NCI-H146 (cell line): Measurements from ENCODE around the gene ADAMTS18.

ENCODE experiments used
- DNase-seq: peaks from one replicate; lab custom pipeline; 2025; lab: John Stamatoyannopoulos, UW

The ADAMTS18 gene

DNA sequence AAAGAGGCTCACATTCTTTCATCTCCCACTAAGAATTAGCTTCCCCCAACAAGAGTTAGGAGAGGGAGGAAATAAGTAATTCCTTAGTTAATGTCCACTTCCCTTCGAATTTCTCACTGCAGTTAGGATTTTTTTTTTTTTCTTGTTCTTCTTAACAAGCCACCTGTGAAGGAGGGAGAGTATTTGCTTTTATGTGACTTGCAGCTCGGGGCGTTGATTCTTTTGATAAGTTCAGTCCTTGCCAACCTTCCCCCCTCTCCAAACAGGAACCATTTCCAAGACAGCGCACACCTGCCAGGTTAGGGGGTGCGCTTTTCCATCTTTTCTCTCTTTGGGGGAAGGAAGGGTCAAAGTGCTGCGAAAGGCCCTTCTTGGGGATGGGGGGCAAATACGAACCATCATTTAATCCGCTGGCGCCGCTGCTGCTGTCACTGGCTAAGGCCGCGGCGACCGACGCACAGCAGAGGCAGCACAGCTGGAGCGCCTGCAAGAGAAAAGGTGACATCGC is 758 bp downstream of the ADAMTS18 start:
- DNase-seq: no peak

DNA sequence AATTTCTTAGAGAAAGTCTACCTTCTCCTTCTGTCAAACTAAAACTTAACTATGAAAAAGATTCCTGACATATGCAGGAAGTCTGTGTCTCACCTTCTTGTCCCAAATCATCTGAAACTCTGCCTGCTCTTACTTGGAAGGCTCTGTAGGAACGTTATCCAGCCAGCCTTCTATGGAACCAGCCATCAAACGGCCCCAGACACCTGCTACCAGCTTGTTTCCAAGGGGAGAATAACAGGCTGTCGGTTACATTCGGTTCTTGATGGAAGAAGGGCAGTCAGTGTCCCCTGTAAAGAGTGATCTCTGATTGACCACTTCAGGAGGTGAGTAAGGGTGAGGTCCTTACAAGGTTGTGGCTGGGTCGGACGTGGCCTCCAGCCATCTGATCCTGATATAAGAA is 1.7 kb downstream of the ADAMTS18 start:
- no peak for DNase-seq

- no peak for DNase-seq
Measured at GRCh38 chr16:77432264-77432663, 2.6 kb downstream of the ADAMTS18 start.

DNA sequence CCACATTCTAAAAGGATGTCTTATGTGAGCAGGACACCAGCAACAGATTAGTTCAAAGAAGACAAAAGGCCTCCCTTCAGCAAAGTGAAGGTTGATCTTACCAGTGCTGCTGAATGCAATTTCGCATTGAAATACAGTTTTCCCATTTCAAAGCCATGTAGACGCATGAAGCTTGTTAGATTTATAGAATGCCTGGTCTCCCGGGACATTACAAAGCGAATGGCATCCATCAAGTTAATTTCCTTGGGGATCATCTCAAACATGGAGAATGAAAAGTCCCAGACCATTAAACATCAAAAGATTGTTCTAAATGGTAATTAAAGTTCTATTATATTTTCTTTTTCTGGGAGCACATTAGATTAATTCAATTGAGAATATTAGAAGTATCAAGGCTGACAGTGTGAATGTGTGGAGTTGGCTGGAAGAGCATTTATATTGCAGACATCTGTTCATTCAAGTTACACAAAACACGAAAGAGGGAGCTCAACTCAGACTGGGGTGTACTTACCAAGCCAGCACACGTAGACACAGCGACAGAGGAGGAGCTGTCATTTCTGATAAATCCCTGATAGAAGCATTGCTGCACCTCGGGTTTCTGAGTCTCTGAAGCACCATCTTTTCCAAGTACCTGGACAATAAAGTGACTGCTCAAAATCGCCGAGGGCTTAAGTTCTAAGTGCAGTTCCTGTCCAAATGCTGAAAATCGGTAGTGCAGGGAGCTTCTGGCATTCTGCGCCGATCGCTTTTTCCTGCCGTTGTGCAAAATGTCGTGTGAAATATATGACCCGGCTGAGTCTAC is 3.8 kb downstream of the ADAMTS18 start:
- no peak for DNase-seq

GRCh38 chr16:77430360-77430759 is 4.5 kb downstream of the ADAMTS18 start:
- DNase-seq: no peak

GRCh38 chr16:77424871-77425604 is 9.8 kb downstream of the ADAMTS18 start:
- no peak for DNase-seq

DNA sequence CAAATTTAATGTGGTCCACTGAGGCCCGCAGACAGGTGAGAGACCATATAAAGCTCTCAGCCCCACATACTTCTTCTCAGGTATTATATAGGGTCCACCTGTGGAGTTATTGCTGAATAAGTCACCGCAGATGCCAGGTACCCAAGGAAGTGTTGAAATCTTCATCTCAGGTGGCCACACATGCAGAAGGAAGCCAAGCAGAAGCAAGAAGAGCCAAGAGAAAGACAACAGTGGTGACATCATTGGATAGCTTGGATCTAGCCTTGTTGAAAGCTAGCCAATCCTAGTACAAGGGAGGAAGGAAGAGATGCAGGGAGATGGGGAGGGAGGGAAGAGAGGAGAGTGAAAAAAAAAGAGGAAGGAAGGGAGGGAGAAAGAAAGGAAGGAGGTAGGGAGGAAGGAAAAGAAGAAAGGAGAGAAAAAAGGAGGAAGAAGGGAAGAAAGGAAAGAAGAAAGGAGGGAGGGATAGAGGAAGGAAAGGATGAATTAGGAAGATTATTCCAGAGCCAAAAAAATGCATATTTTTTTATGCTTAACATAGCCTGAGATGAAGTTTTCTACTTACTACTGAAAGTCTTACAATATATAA is 12.5 kb downstream of the ADAMTS18 start:
- DNase-seq: no peak

DNA sequence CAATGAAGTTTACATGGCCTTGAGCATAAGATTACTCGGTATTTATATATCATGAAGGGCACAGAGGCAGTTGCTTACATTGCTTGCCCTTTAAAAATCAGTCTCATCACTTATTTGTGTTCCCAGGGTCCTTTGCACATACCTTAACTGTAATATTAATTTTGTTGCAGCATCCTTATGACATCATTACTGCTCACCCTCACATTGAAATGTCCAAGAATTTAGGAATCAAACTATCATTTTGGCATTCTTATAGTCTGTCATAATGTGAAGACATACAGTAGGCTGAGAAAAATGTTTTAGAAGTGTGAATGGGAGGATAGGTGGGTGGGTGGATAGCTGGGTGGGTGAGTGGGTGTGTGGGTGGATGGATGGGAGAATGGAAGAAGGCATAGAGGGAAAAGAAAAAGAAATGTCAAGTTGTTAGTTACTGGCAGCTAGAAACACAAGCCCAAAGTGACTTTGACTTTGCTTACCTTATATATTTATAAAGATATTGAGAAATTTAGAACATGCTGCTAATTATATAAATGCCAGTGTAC is 17.8 kb downstream of the ADAMTS18 start:
- DNase-seq: no peak

GRCh38 chr16:77414752-77415231 is 20.0 kb downstream of the ADAMTS18 start:
- DNase-seq: no peak

DNA sequence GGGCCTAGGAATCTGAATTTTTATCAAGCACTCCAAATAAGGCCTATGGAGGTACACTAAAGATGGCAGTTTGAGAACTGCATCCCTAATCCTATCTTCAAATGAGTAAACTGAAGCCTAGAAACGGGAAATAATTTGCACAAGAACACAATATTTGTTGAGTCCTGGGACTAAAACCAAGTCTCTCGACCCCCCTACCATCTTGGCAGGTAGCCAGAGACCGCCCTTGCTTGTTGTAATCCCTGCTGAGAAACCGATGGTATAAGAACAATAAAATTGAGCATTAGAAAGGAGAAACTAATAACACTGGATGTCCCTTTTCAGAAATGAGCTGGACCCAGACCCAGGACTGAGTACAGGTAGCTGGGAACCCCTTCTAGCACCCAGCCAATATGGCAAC is 24.4 kb downstream of the ADAMTS18 start:
- DNase-seq: no peak

DNA sequence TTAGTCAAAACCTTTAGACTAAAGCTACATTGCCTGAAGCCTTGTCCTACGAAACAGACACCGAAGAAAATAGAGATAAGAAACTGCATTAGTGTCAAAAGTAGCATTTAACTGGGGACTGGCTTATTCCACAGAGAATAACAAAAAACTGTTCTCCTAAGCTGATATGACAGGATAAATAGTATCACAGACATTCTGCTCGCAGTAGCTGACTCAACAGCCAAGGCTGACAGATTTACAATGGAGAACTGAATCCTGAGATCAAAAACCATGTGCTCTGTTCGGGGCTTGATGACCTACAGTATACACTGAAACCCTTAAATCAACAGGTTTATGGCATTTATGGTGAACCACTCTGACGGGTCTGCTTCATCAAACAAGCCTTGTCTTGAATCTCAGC is 25.5 kb downstream of the ADAMTS18 start:
- DNase-seq: no peak

DNA sequence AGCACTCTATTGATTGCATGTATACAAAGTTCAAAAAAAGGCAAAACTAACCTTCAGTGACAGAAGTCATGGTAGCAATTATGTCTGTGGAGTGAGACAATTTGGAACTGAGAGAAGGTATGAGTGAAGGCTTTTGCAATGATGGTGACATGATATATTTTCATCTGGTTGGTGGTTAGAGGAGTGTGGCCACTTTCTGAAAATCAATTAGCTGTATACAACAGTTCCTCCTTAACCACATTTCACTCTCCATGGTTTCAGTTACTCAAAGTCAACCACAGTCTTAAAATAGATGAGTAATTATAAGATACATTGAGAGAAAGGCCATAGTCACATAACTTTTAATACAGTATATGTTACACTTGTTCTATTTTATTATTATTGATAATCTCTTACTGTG is 26.2 kb downstream of the ADAMTS18 start:
- no peak for DNase-seq

GRCh38 chr16:77406680-77407079 is 28.2 kb downstream of the ADAMTS18 start:
- DNase-seq: no peak

DNA sequence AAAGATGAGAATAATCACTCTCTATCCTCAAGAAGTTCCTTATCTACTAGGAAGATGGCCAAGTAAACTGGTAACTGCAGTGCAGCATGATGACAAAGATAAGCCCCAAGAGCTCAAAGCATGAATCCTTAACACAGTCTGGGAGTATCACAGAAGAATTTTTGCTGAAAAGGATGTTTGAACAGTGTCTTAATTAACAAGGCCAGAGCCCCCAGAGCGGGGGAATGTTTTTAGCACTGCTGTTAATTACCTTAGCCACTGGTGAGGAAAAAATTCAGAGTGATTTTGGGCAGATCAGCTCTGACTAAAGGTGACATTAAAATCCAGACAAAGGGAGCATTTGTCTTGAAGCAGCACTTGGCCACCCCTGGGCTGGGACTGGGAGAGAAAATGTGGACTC is 30.1 kb downstream of the ADAMTS18 start:
- no peak for DNase-seq

- no peak for DNase-seq
Measured at GRCh38 chr16:77403732-77404131, 31.1 kb downstream of the ADAMTS18 start.

GRCh38 chr16:77402672-77403071 is 32.2 kb downstream of the ADAMTS18 start:
- no peak for DNase-seq

DNA sequence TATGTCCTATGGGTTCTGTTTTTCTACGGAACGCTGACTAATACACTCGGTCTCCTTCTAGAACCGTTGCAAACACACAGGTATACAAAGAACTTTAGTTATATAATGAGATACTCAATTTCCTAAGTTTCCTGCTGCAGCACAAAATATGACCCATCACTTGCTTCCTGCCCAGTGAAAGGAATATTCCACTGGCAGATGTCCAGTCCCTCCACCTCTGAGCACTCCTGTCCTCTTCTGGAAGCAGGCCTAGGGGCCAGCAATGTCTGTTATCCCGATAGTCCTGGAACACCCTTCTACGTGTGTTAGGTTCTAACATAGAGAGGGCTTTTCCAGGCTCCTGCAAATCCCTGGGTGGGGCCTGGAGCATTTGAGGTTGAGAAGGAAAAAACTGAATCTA is 32.7 kb downstream of the ADAMTS18 start:
- DNase-seq: no peak

DNA sequence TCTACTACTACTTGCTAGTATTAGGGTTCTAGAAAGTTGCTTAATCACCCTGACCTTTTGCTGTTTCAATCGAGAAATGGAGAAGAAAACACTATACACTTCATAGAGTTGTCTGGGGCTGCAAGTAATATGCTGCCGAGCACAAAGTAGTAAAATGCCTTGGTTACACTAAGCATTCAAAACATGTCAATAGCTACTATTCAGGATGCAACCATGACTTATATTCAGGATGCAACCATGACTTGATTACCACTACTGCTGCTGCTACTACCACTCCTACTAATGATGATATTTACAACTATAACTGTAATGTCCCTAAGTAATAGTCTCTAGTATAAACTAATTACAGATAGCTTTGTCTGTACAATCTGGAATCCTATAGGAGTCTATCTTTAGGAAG is 35.3 kb downstream of the ADAMTS18 start:
- no peak for DNase-seq

- no peak for DNase-seq
Measured at GRCh38 chr16:77399066-77399465, 35.8 kb downstream of the ADAMTS18 start.

DNA sequence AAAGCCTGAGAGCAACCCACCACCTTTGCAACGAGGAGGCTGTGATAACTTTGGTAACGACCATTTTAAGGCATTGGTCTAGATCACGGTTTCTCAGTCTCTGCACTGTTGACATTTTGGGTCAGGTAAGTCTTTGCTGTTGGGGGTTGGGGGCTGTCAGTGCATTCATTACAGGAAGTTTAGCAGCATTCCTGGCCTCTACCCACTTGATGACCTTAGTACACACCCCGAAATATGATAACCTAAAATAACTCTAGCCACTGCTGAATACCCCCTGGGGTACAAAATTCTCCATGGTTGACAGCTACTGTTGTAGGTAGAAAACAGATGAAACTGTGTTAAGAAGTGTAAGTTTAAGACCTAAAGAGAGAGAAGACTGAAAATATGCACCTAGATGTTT is 36.3 kb downstream of the ADAMTS18 start:
- DNase-seq: no peak

DNA sequence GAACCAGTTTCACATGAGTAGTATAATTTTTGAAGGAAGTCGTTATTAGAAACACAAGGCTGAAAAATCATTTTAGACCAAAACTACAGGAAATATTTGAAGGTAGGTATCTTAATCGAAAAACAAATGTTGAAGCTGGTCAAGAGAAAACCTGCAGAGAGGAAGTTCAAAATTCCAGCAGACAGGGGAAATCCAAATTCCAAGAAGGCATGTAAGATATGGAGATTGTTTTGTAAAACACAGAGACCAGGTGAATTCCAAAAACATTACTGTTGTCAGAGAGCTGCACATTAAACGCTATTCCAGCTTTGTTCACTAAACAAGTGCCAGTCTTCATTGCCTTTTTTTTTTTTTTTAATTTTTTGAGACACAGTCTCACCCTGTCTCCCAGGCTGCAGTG is 38.4 kb downstream of the ADAMTS18 start:
- DNase-seq: no peak

GRCh38 chr16:77394699-77395098 is 40.1 kb downstream of the ADAMTS18 start:
- no peak for DNase-seq

DNA sequence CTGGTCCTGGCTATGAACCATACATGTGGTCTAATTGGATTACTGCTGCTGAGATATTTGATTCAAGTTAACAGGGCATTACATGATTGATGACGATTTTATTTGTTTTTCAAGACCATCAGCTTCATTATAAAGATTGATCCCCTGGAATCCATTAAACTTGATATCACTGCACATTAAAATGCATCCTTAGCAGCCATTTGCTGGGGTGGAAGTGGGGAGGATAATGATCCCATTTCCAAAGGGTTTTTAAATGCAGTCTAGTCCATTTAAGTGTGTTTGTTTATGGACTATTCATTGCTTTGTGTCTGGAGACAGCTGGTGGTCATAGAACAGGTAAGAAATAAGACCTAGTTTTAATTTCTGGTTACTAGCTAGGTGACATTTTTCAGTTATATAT is 40.9 kb downstream of the ADAMTS18 start:
- peak; percentile 32 for DNase-seq
